GM12801 (cell line): ENCODE data around the gene RYR3.

Experiments
- TF ChIP-seq, protein P1 (sequence below): IDR thresholded peaks from one replicate; pipeline ENCODE4 v1.5.1; 2011; ENCODE audit warnings: control low read depth; ENCODE audit not compliant: insufficient read length; ENCODE audit errors: extremely low read depth

The RYR3 gene

DNA sequence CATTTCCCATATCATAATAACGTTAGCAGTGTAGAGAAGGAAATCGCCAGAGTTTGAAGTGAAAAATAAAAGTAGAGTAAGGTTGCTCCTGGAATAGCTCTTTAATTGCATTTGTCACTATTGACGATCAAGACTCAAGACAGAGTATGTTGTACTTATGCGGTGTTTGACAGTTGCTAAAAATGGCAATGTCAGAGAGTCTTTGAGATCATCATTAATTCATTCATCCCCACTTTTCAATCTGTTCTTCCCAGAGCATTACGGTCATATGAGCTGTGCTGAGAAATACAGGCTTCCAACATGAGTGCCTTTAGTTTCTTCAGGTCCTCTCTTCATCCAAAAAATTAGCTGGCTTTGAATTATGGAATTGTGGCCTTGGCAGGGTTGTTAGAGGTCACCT is 483.7 kb downstream of the RYR3 start:
- TF ChIP-seq, protein P1, sequence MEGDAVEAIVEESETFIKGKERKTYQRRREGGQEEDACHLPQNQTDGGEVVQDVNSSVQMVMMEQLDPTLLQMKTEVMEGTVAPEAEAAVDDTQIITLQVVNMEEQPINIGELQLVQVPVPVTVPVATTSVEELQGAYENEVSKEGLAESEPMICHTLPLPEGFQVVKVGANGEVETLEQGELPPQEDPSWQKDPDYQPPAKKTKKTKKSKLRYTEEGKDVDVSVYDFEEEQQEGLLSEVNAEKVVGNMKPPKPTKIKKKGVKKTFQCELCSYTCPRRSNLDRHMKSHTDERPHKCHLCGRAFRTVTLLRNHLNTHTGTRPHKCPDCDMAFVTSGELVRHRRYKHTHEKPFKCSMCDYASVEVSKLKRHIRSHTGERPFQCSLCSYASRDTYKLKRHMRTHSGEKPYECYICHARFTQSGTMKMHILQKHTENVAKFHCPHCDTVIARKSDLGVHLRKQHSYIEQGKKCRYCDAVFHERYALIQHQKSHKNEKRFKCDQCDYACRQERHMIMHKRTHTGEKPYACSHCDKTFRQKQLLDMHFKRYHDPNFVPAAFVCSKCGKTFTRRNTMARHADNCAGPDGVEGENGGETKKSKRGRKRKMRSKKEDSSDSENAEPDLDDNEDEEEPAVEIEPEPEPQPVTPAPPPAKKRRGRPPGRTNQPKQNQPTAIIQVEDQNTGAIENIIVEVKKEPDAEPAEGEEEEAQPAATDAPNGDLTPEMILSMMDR, result no peak

GRCh38 chr15:33795070-33795469 is 484.3 kb downstream of the RYR3 start:
- TF ChIP-seq, protein P1, result no peak

- TF ChIP-seq, protein P1, result no peak
Observed at GRCh38 chr15:33797651-33798050, 486.9 kb downstream of the RYR3 start.

DNA sequence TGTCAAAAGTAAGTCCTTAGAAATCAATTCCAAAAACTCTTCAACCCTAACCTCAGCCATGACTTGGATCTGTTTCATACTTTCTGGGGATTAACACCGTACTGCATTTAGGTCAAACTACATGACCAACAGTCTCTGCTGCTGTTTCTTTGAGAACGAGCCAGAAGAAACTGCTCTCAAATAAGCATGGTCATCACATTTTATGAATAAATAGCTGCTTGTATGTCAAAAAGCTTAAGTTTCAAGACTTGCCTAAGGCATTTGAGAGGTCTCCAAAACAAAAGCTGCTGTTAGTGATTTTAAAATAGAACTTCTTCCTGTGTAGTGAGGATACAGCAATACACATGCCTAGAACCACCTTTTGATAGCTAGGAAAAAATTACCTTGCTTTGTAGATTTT is 491.2 kb downstream of the RYR3 start:
- TF ChIP-seq, protein P1, result no peak

DNA sequence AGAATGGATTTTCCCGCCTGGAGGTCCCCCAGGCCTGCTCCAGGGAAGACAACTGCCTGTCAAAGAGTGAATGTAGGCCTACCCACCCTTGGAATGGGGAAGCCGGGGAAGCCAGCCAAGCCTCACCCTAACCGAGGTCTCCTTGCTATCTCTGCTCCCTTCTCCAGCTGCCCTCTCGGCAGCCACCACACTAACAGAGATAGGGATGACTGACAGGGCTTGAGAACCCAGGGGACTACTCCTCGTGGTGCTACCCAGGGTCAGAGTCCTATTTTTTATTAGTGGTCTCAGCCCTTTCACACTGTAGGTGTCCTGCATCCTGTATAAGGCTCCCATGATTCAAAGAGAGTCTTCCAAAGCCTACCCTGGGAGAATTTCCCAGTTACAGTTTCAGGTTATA is 496.9 kb downstream of the RYR3 start:
- TF ChIP-seq, protein P1, result no peak

DNA sequence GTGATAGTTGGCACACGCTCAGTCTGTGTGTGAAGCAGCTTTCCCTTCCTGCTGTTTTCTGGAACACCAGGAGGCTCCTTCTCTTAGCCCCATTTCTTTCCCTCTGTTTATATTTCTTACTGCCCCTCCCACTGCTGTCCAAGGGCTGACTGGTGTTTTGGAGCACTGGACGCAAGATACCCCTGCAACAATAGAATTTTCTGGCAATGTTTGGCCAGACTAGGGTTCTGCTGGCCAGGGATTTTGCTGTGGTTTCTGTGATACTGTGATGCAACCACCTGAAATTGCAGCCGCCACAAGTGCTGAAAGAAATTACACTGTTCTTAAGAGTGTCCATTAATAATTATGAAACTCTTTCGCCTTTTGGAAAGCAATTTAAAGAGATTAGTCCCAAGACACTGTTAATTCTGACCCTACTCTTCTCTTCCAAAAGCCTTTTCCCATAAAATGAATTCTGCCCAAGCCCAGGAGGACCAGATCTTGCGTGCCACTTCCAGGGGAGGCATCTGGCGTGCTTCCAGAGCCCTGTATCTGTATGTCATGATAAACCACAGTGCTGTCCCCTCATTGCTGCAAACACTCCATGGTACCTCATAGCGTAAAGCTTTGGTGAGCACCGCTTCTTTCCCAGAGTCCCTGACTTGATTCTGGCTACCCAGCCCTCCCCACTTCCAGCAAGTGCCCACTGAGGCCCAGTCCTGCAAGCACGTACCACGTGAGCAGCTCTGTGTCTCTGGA is 498.1 kb downstream of the RYR3 start:
- TF ChIP-seq, protein P1, result no peak

GRCh38 chr15:33810073-33810595 is 499.4 kb downstream of the RYR3 start:
- TF ChIP-seq, protein P1, result no peak

GRCh38 chr15:33810806-33811205 is 500.0 kb downstream of the RYR3 start:
- TF ChIP-seq, protein P1, result no peak
